IMR-90 (cell line): ENCODE results near the gene NUP107. TPM values are rescaled to one million over a fixed set of nuclear protein-coding genes. Genes with fewer than 3 reads are reported as not detected.

Source experiments
- ATAC-seq: fragments of 200-7000 bp; cut with Tn5 transposase; 2 replicates; pipeline ENCODE4 v1.9.1; 2020; ENCODE audit warnings: low read depth, mild to moderate bottlenecking, moderate library complexity
- BruUV-seq: library from RNA; stranded (reverse); fragments of 400-500 nt; replicated peaks from 2 replicates; lab custom pipeline; 2021; lab: Mats Ljungman, UMichigan
- CTCF ChIA-PET: fragments of 300-600 bp; formaldehyde crosslinking; extraction: SDS; loops from one replicate; lab custom pipeline; 2021; ENCODE audit warnings: antibody characterized with exemption; lab: Yijun Ruan, JAX
- POLR2A ChIA-PET: fragments of 300-600 bp; sonication (Branson Sonifier 250); formaldehyde crosslinking; loops from one replicate; lab custom pipeline; 2022; ENCODE audit warnings: antibody characterized with exemption; ENCODE audit not compliant: unreplicated experiment; lab: Charles Lee
- DNase-seq: peaks from one replicate; pipeline ENCODE4 v3.0.0; 2013
- H2AFZ ChIP-seq: replicated peaks from 2 replicates; pipeline ENCODE3; 2013; ENCODE audit warnings: low read length, mild to moderate bottlenecking; ENCODE audit not compliant: poor library complexity
- H2AK5ac ChIP-seq: 2 replicates; pipeline ENCODE4 v1.6.1; 2013; ENCODE audit warnings: low read depth, low read length, inconsistent platforms
- H2AK9ac ChIP-seq: replicated peaks from 2 replicates; pipeline ENCODE3; 2013; ENCODE audit warnings: mild to moderate bottlenecking, low read depth, low read length, moderate library complexity; ENCODE audit not compliant: poor library complexity
- H2BK120ac ChIP-seq: 2 replicates; pipeline ENCODE4 v1.6.1; 2013; ENCODE audit warnings: low read depth, low read length, inconsistent platforms
- H2BK15ac ChIP-seq: 3 replicates; pipeline ENCODE4 v1.6.1; 2013; ENCODE audit warnings: low read depth, low read length, inconsistent platforms
- H2BK20ac ChIP-seq: 2 replicates; pipeline ENCODE4 v1.6.1; 2013; ENCODE audit warnings: low read depth, mild to moderate bottlenecking, inconsistent platforms, low read length, moderate library complexity
- H2BK5ac ChIP-seq: 2 replicates; pipeline ENCODE4 v1.6.1; 2013; ENCODE audit warnings: mild to moderate bottlenecking, low read depth, low read length, inconsistent platforms; ENCODE audit not compliant: poor library complexity, severe bottlenecking
- H3K14ac ChIP-seq: replicated peaks from 2 replicates; pipeline ENCODE4 v1.6.1; 2013; ENCODE audit warnings: low read depth, low read length, inconsistent platforms
- H3K18ac ChIP-seq: 2 replicates; pipeline ENCODE4 v1.6.1; 2013; ENCODE audit warnings: low read depth, low read length, control low read depth
- H3K23ac ChIP-seq: 2 replicates; pipeline ENCODE4 v1.6.1; 2013; ENCODE audit warnings: low read depth, low read length, inconsistent platforms
- H3K27ac ChIP-seq: 2 replicates; pipeline ENCODE4 v1.5.1; 2013; ENCODE audit warnings: mild to moderate bottlenecking, control low read depth, low read length; ENCODE audit not compliant: insufficient read depth
- H3K27me3 ChIP-seq: 2 replicates; pipeline ENCODE4 v1.6.1; 2013; ENCODE audit warnings: low read length; ENCODE audit not compliant: control insufficient read depth, insufficient read depth
- H3K36me3 ChIP-seq: 2 replicates; pipeline ENCODE4 v1.6.1; 2013; ENCODE audit warnings: low read length, mixed read lengths; ENCODE audit not compliant: control insufficient read depth, insufficient read depth
- H3K4ac ChIP-seq: 2 replicates; pipeline ENCODE4 v1.6.1; 2013; ENCODE audit warnings: low read depth, low read length, inconsistent platforms
- H3K4me1 ChIP-seq: 2 replicates; pipeline ENCODE4 v1.6.1; 2013; ENCODE audit warnings: low read length, mixed read lengths; ENCODE audit not compliant: control insufficient read depth, insufficient read depth
- H3K4me2 ChIP-seq: 2 replicates; pipeline ENCODE4 v1.6.1; 2013; ENCODE audit warnings: low read depth, mild to moderate bottlenecking, control low read depth, low read length, moderate library complexity
- H3K4me3 ChIP-seq: 2 replicates; pipeline ENCODE4 v1.5.1; 2013; ENCODE audit warnings: low read depth, mild to moderate bottlenecking, control low read depth, low read length, moderate library complexity; ENCODE audit not compliant: insufficient read depth
- H3K56ac ChIP-seq: 2 replicates; pipeline ENCODE4 v1.6.1; 2013; ENCODE audit warnings: low read length, inconsistent platforms; ENCODE audit not compliant: insufficient read depth; ENCODE audit errors: extremely low read depth
- H3K79me1 ChIP-seq, 2 experiments: 2 replicates each; pipeline ENCODE4 v1.6.1; 2013; ENCODE audit warnings: low read length in 2 of 2, inconsistent platforms in 1 of 2, low read depth in 1 of 2
- H3K9ac ChIP-seq: 2 replicates; pipeline ENCODE4 v1.6.1; 2013; ENCODE audit warnings: low read depth, low read length, control low read depth
- H3K9me1 ChIP-seq: 2 replicates; pipeline ENCODE4 v1.6.1; 2013; ENCODE audit warnings: low read length, inconsistent platforms; ENCODE audit not compliant: insufficient read depth
- H3K9me3 ChIP-seq: 2 replicates; pipeline ENCODE4 v1.6.1; 2013; ENCODE audit warnings: low read length; ENCODE audit not compliant: control insufficient read depth, insufficient read depth
- H4K20me1 ChIP-seq: 2 replicates; pipeline ENCODE4 v1.6.1; 2013; ENCODE audit warnings: low read length, inconsistent platforms; ENCODE audit not compliant: insufficient read depth
- H4K5ac ChIP-seq: 2 replicates; pipeline ENCODE4 v1.6.1; 2013; ENCODE audit warnings: mild to moderate bottlenecking, low read depth, low read length, control low read depth
- H4K8ac ChIP-seq, 2 experiments: 2 replicates each; pipeline ENCODE4 v1.6.1; 2013; ENCODE audit warnings: low read depth in 2 of 2, low read length in 2 of 2, control low read depth in 1 of 2, inconsistent platforms in 1 of 2
- H4K91ac ChIP-seq: 2 replicates; pipeline ENCODE4 v1.6.1; 2013; ENCODE audit warnings: low read depth, low read length, inconsistent platforms; ENCODE audit not compliant: insufficient read depth
- WGBS, 2 experiments: methylation state at CpG; one replicate each; pipeline versions ENCODE4 v1.1.5 to v1.1.7; 2013; ENCODE audit warnings: missing lambda C conversion rate in 2 of 2; ENCODE audit not compliant: insufficient read length in 1 of 2; ENCODE audit errors: extremely low coverage in 2 of 2; 5-methylcytosine and 5-hydroxymethylcytosine counted together
- dilution Hi-C: fragments of 300-500 bp; cut with HindIII; formaldehyde crosslinking; loops from one replicate; pipeline ENCODE4 v1.14.3; 2018; ENCODE audit warnings: low sequenced_read_pairs; ENCODE audit not compliant: unreplicated experiment
- in situ Hi-C: fragments of 300-500 bp; cut with MboI; formaldehyde crosslinking; loops from 3 replicates; pipeline ENCODE4 v1.14.3; 2019; ENCODE audit warnings: low sequenced_read_pairs, inconsistent platforms, mixed read lengths
- intact Hi-C: fragments of 100-400 bp; cut with micrococcal nuclease; formaldehyde crosslinking; loops from 2 replicates; pipeline ENCODE4 v1.10.0; 2022
- polyA plus RNA-seq, 3 experiments: library from polyadenylated mRNA; depleted of rRNA; stranded (reverse); fragments of >200 nt; gene quantifications; 2 replicates each; pipeline ENCODE4 v1.2.3, GENCODE V29; 2012; ENCODE audit warnings: low replicate concordance in 1 of 3
- total RNA-seq: library from RNA; depleted of rRNA; stranded (reverse); fragments of >200 nt; gene quantifications from 2 replicates; pipeline ENCODE4 v1.2.3, GENCODE V29; 2012
- TF ChIP-seq, protein P1 (sequence below): conservative IDR thresholded peaks from 2 replicates; pipeline ENCODE4 v1.5.1; 2012; ENCODE audit warnings: mild to moderate bottlenecking, low read depth, low read length, improper control_type of control experiment

Gene NUP107
- total and polyA plus RNA-seq, 2 of the 4 experiments (the other 2 are of a cell fraction) = 34.5 to 69.7 TPM

DNA sequence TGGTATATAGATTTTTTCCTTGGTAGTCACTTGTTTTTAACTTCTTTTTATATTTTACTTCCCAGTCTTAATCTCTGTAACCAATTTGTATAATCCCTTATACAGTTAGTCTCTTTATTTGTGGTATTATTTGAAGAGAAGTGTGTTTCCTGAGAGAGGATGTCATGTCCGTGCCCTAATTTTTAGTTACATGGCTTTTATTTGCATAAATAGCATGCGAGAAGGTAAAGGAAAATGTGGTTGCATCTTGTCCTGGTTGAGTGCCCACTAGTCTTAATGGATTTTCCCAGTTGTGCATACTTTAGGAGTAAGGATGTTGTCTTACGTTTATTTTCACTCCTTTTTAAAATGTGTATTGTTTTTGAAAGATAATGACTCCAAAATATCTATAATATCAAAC, 48.6 kb upstream of the NUP107 start:
- H3K4me3 ChIP-seq = no peak overlapping the region
- CTCF ChIA-PET = no interaction called here
- H2BK15ac ChIP-seq = no peak overlapping the region
- peaks cover 16% of the 10 kb centered on the region for H3K9me1 ChIP-seq
- no peaks in the 10 kb centered on the region for H3K9me3 ChIP-seq
- dilution Hi-C loops (no loop called here), intact Hi-C loops (no loop called here), in situ Hi-C loops (no loop called here)
- H2BK20ac ChIP-seq = no peak overlapping the region
- H2AK9ac ChIP-seq = no peak overlapping the region
- H4K5ac ChIP-seq = no peak overlapping the region
- no peak overlapping the region for H3K23ac ChIP-seq
- H3K4ac ChIP-seq = no peak overlapping the region
- H3K36me3 ChIP-seq = peaks cover 5% of the 10 kb centered on the region
- no peak overlapping the region for H3K27ac ChIP-seq
- H2AK5ac ChIP-seq = no peak overlapping the region
- H3K27me3 ChIP-seq = no peaks in the 10 kb centered on the region
- H4K91ac ChIP-seq = no peak overlapping the region
- H3K4me1 ChIP-seq = peaks cover 14% of the 10 kb centered on the region
- ATAC-seq (no peak), DNase-seq (no peak)
- WGBS, 2 experiments = no CpG with 5 or more reads among the region's 3 CpGs
- H2BK120ac ChIP-seq = no peak overlapping the region
- no peak overlapping the region for H3K56ac ChIP-seq
- no peak overlapping the region for H3K14ac ChIP-seq
- peaks cover 91% of the 10 kb centered on the region for H4K20me1 ChIP-seq
- POLR2A ChIA-PET = no interaction called here
- no TSS peak for BruUV-seq
- H2AFZ ChIP-seq = no peak overlapping the region
- no peak overlapping the region for H3K18ac ChIP-seq
- no peak overlapping the region for H3K9ac ChIP-seq
- H2BK5ac ChIP-seq = no peak overlapping the region
- TF ChIP-seq, protein P1, sequence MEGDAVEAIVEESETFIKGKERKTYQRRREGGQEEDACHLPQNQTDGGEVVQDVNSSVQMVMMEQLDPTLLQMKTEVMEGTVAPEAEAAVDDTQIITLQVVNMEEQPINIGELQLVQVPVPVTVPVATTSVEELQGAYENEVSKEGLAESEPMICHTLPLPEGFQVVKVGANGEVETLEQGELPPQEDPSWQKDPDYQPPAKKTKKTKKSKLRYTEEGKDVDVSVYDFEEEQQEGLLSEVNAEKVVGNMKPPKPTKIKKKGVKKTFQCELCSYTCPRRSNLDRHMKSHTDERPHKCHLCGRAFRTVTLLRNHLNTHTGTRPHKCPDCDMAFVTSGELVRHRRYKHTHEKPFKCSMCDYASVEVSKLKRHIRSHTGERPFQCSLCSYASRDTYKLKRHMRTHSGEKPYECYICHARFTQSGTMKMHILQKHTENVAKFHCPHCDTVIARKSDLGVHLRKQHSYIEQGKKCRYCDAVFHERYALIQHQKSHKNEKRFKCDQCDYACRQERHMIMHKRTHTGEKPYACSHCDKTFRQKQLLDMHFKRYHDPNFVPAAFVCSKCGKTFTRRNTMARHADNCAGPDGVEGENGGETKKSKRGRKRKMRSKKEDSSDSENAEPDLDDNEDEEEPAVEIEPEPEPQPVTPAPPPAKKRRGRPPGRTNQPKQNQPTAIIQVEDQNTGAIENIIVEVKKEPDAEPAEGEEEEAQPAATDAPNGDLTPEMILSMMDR = no peak
- H4K8ac ChIP-seq = no peak overlapping the region
- no peak overlapping the region for H3K4me2 ChIP-seq
- peaks cover 7 to 60% of the 10 kb centered on the region in 2 experiments; a peak in 3 of 4 replicates for H3K79me1 ChIP-seq
